IPS DF 6.9 (cell line): ENCODE data around the gene GABRB3.

Source experiments
- DNase-seq: peaks from one replicate; pipeline ENCODE4 v3.0.0-alpha.2; 2013; ENCODE audit warnings: low read depth, low spot score
- H3K27ac ChIP-seq: one replicate; pipeline ENCODE4 v1.5.1; 2013; ENCODE audit warnings: low read length, control low read depth
- H3K27me3 ChIP-seq: 2 replicates; pipeline ENCODE4 v1.6.1; 2013; ENCODE audit warnings: mild to moderate bottlenecking, low read length; ENCODE audit not compliant: control insufficient read depth, insufficient read depth
- H3K36me3 ChIP-seq: 2 replicates; pipeline ENCODE4 v1.6.1; 2013; ENCODE audit warnings: low read length; ENCODE audit not compliant: control insufficient read depth, insufficient read depth
- H3K4me1 ChIP-seq: 2 replicates; pipeline ENCODE4 v1.6.1; 2013; ENCODE audit warnings: low read length; ENCODE audit not compliant: control insufficient read depth, insufficient read depth
- H3K4me3 ChIP-seq: 2 replicates; pipeline ENCODE4 v1.5.1; 2013; ENCODE audit warnings: mild to moderate bottlenecking, low read length
- H3K9me3 ChIP-seq: 2 replicates; pipeline ENCODE4 v1.6.1; 2013; ENCODE audit warnings: low read length, inconsistent platforms; ENCODE audit not compliant: control insufficient read depth, insufficient read depth
- WGBS: extraction: QIAGEN DNeasy Blood & Tissue Kit; methylation state at CpG from one replicate; pipeline ENCODE4 v1.1.7; 2013; ENCODE audit warnings: mixed read lengths, missing lambda C conversion rate; ENCODE audit not compliant: insufficient read length, insufficient coverage; 5-methylcytosine and 5-hydroxymethylcytosine counted together

GABRB3 gene

GRCh38 chr15:26772154-26773066, at the start of gene GABRB3:
GABRB3 (minus strand) TSS chr15:26773066.
- no peaks in the 10 kb centered on the region for H3K9me3 ChIP-seq
- no peaks in the 10 kb centered on the region for H3K27me3 ChIP-seq
- H3K4me1 ChIP-seq, result no peaks in the 10 kb centered on the region
- H3K4me3 ChIP-seq, result peak within 1 kb of the TSS; percentile 85
- H3K27ac ChIP-seq, result no peak within 1 kb of the TSS
- WGBS, result no CpG with 5 or more reads among the region's 112 CpGs
- no peaks in the 10 kb centered on the region for H3K36me3 ChIP-seq
- DNase-seq, result no peak

- Histone ChIP-seq H3K27me3 (no peaks in the 10 kb centered on the region), H3K9me3 (no peaks in the 10 kb centered on the region), H3K36me3 (no peaks in the 10 kb centered on the region), H3K4me3 (no peak overlapping the region), H3K27ac (no peak overlapping the region), H3K4me1 (no peaks in the 10 kb centered on the region)
- no peak for DNase-seq
- no CpG with 5 or more reads among the region's 15 CpGs for WGBS
These were observed 34.9 kb upstream of the GABRB3 start for GRCh38 chr15:26807517-26808427.

GRCh38 chr15:26806574-26806973, 33.7 kb upstream of the GABRB3 start:
- whole genome bisulfite sequencing, result no CpG with 5 or more reads among the region's 5 CpGs
- H3K27me3 ChIP-seq, result no peaks in the 10 kb centered on the region
- no peaks in the 10 kb centered on the region for H3K4me1 ChIP-seq
- no peak overlapping the region for H3K27ac ChIP-seq
- no peaks in the 10 kb centered on the region for H3K9me3 ChIP-seq
- DNase-seq, result no peak
- H3K4me3 ChIP-seq, result no peak overlapping the region
- no peaks in the 10 kb centered on the region for H3K36me3 ChIP-seq

- Histone ChIP-seq H3K27me3 (no peaks in the 10 kb centered on the region), H3K9me3 (no peaks in the 10 kb centered on the region), H3K4me3 (no peak overlapping the region), H3K36me3 (no peaks in the 10 kb centered on the region), H3K27ac (no peak overlapping the region), H3K4me1 (no peaks in the 10 kb centered on the region)
- no peak for DNase-seq
- no CpG with 5 or more reads among the region's 4 CpGs for WGBS
These were observed 33.3 kb upstream of the GABRB3 start for GRCh38 chr15:26806151-26806550.

GRCh38 chr15:26805470-26805869, 32.6 kb upstream of the GABRB3 start:
- no peaks in the 10 kb centered on the region for H3K27me3 ChIP-seq
- H3K27ac ChIP-seq, result no peak overlapping the region
- no peak for DNase-seq
- H3K9me3 ChIP-seq, result no peaks in the 10 kb centered on the region
- H3K36me3 ChIP-seq, result no peaks in the 10 kb centered on the region
- no CpG with 5 or more reads among the region's 5 CpGs for WGBS
- H3K4me1 ChIP-seq, result no peaks in the 10 kb centered on the region
- no peak overlapping the region for H3K4me3 ChIP-seq

GRCh38 chr15:26804063-26804804, 31.4 kb upstream of the GABRB3 start:
- H3K4me3 ChIP-seq, result no peak overlapping the region
- DNase-seq, result no peak

GRCh38 chr15:26790118-26790517, 17.3 kb upstream of the GABRB3 start:
- H3K36me3 ChIP-seq, result no peaks in the 10 kb centered on the region
- no peaks in the 10 kb centered on the region for H3K9me3 ChIP-seq
- no peak overlapping the region for H3K4me3 ChIP-seq
- H3K27ac ChIP-seq, result no peak overlapping the region
- no peak for DNase-seq
- no CpG with 5 or more reads among the region's 8 CpGs for WGBS
- no peaks in the 10 kb centered on the region for H3K4me1 ChIP-seq
- H3K27me3 ChIP-seq, result no peaks in the 10 kb centered on the region

More at GRCh38 chr15:26804063-26804804, 31.4 kb upstream of the GABRB3 start:
- Histone ChIP-seq H3K36me3 (no peaks in the 10 kb centered on the region), H3K27ac (no peak overlapping the region), H3K4me1 (no peaks in the 10 kb centered on the region), H3K9me3 (no peaks in the 10 kb centered on the region), H3K27me3 (no peaks in the 10 kb centered on the region)
- no CpG with 5 or more reads among the region's 11 CpGs for WGBS

GRCh38 chr15:26781816-26782215, 8.9 kb upstream of the GABRB3 start:
- no peaks in the 10 kb centered on the region for H3K9me3 ChIP-seq
- no peaks in the 10 kb centered on the region for H3K36me3 ChIP-seq
- H3K27ac ChIP-seq, result no peak overlapping the region
- H3K4me1 ChIP-seq, result no peaks in the 10 kb centered on the region
- no peak overlapping the region for H3K4me3 ChIP-seq
- no CpG with 5 or more reads among the region's 24 CpGs for WGBS
- DNase-seq, result no peak
- H3K27me3 ChIP-seq, result no peaks in the 10 kb centered on the region

- Histone ChIP-seq H3K9me3 (no peaks in the 10 kb centered on the region), H3K4me1 (no peaks in the 10 kb centered on the region), H3K27ac (no peak overlapping the region), H3K27me3 (no peaks in the 10 kb centered on the region), H3K36me3 (no peaks in the 10 kb centered on the region), H3K4me3 (peak overlapping the region; percentile 21; the same call in 1 of the 2 replicates)
- DNase-seq, result no peak
- no CpG with 5 or more reads among the region's 8 CpGs for WGBS
These were observed 1.1 kb upstream of the GABRB3 start for GRCh38 chr15:26773917-26774316.
